IPS-15b (cell line): ENCODE results near the gene TIMM44.

Source experiments
- H3K27me3 ChIP-seq: one replicate; pipeline ENCODE4 v1.6.1; 2013; ENCODE audit warnings: low read length; ENCODE audit not compliant: control insufficient read depth, insufficient read depth
- H3K36me3 ChIP-seq: one replicate; pipeline ENCODE4 v1.6.1; 2013; ENCODE audit warnings: low read length; ENCODE audit not compliant: control insufficient read depth, insufficient read depth
- H3K4me1 ChIP-seq: one replicate; pipeline ENCODE4 v1.6.1; 2013; ENCODE audit warnings: mild to moderate bottlenecking, low read length; ENCODE audit not compliant: control insufficient read depth, insufficient read depth
- H3K4me3 ChIP-seq: one replicate; pipeline ENCODE4 v1.5.1; 2013; ENCODE audit warnings: low read depth, low read length
- H3K9ac ChIP-seq: one replicate; pipeline ENCODE4 v1.6.1; 2013; ENCODE audit warnings: low read depth, mild to moderate bottlenecking, low read length
- H3K9me3 ChIP-seq: one replicate; pipeline ENCODE4 v1.6.1; 2013; ENCODE audit warnings: mild to moderate bottlenecking, low read length; ENCODE audit not compliant: control insufficient read depth, insufficient read depth

The TIMM44 gene

DNA sequence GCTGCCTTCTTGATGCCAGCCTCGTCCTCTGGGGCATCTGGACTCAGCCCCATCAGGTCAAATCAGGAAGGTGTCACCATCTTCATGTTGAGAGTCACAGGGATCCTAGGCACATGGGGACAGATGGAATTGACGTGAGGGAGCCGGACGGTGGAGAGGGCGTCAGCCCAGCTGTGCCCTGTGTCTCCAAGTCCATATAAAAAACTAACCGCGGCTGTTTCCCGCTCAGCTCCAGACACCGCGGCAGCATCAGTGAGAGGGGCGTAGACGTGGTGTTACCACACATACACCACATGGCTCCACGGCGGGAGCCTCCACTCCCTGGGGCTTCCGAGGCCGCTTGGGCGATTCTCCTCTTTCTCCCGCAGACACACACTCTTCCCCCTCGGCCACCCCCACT lies 63.6 kb downstream of the TIMM44 start:
- Histone ChIP-seq H3K9ac (no peak overlapping the region), H3K4me1 (no peaks in the 10 kb centered on the region), H3K4me3 (no peak overlapping the region), H3K27me3 (peaks cover 6% of the 10 kb centered on the region), H3K9me3 (no peaks in the 10 kb centered on the region), H3K36me3 (no peaks in the 10 kb centered on the region)

DNA sequence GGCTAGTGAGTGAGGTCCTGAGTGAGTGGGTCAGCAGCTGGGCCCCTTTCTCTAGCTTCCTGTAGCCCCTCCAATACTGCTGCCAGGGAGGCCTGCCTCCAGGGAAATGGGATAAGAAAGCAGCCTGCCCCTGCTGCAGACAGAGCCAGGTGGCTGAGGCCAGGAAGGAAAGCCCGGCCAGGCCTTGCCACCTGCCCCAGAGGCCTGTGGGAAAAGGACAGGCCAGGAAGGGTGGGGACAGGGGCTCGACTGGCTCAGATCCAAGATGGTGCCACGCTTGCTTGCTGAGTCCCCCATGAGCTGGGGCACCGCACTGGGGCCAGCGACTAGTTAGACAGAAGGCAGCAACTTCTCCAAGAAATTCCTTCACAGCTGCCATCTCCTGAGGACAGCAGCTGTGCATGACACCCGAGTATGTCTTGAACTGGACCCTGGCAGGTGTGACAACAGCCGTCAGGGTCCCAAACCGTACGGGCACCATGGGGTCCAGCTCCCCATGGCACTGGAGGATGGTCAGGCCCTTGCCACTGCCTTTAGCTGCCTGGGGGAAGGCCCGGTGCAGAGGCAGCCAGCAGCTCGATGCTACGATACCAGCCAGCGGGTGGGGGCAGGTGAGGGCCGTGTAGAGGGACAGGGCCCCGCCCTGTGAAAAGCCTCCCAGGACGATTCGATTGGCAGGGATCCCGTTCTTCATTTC lies 64.2 kb downstream of the TIMM44 start:
- Histone ChIP-seq H3K4me1 (no peaks in the 10 kb centered on the region), H3K4me3 (no peak overlapping the region), H3K9me3 (no peaks in the 10 kb centered on the region), H3K36me3 (no peaks in the 10 kb centered on the region), H3K9ac (no peak overlapping the region), H3K27me3 (peaks cover 6% of the 10 kb centered on the region)

DNA sequence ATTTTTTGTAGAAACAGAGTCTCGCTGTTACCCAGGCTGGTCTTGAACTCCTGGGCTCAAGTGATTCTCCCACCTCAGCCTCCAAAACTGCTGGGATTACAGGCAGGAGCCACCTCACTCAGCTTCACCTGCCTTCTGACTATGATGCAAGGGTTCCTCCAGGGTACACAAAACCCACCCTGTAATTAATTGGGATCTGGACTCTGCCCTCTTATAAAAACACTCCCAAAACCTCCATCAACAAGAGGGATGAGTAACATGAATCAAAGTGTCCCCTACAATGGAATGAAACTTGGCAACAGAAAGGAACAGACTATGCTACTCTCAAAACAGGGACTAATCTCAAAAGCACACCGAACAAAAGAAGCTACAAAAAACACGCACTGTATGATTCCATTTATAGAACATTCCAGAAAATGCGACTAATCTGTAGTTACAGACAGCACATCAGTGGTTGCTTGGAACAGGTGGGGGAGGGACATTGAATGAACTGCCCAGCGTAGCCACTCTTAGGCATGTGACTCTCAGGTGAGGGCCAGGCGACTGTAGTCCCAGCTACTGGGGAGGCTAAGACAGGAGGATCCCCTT lies 66.1 kb downstream of the TIMM44 start:
- no peaks in the 10 kb centered on the region for H3K36me3 ChIP-seq
- H3K4me3 ChIP-seq: no peak overlapping the region
- H3K9me3 ChIP-seq: no peaks in the 10 kb centered on the region
- H3K4me1 ChIP-seq: peaks cover 4% of the 10 kb centered on the region
- H3K27me3 ChIP-seq: peaks cover 17% of the 10 kb centered on the region
- H3K9ac ChIP-seq: no peak overlapping the region
